CD4-positive, alpha-beta T cell treated with Interferon gamma for 1 hour (primary cell): ENCODE results near the gene ZNF808.
"Not testable (repeated sequence)": the region's sequence is repeated elsewhere in the genome, so short reads cannot be mapped to it uniquely, and the experiment has no call there.

Experiments used
- DNase-seq: peaks from one replicate; pipeline ENCODE4 v3.0.0-alpha.2; 2020

Gene ZNF808

GRCh38 chr19:52601025-52601973, 73.8 kb downstream of the ZNF808 start:
- peak; percentile 87 for DNase-seq

- DNase-seq: not testable (repeated sequence)
Measured at GRCh38 chr19:52601974-52602366, 74.5 kb downstream of the ZNF808 start.

- no peak for DNase-seq
Measured at GRCh38 chr19:52602941-52603340, 75.5 kb downstream of the ZNF808 start.

- no peak for DNase-seq
Measured at GRCh38 chr19:52603558-52604207, 76.2 kb downstream of the ZNF808 start.
